H54 (cell line): Measurements from ENCODE around the gene PACSIN3.
"Not testable (repeated sequence)": the region's sequence is repeated elsewhere in the genome, so short reads cannot be mapped to it uniquely, and the experiment has no call there.

Experiments used
- DNase-seq: peaks from one replicate; pipeline ENCODE4 v3.0.0; 2011; ENCODE audit warnings: low spot score, mixed read lengths; ENCODE audit not compliant: insufficient read length
- FAIRE-seq: peaks from 3 replicates; lab custom pipeline; 2011; peaks lifted over from hg19 to GRCh38; lab: Jason Lieb, UNC
- POLR2A ChIP-seq: IDR thresholded peaks from 2 replicates; pipeline ENCODE4 v1.6.1; 2011; ENCODE audit warnings: low read depth, mild to moderate bottlenecking, low read length

Gene PACSIN3

GRCh38 chr11:47208628-47209027 is 22.4 kb upstream of the PACSIN3 start:
- no peak for FAIRE-seq
- DNase-seq, result no peak
- TF ChIP-seq POLR2A, result no peak

GRCh38 chr11:47208008-47208552 is 21.8 kb upstream of the PACSIN3 start:
- DNase-seq, result not testable (repeated sequence)

GRCh38 chr11:47207459-47207858 is 21.2 kb upstream of the PACSIN3 start:
- no peak for FAIRE-seq
- TF ChIP-seq POLR2A, result no peak
- no peak for DNase-seq

More at GRCh38 chr11:47208008-47208552, 21.8 kb upstream of the PACSIN3 start:
- not testable (repeated sequence) for FAIRE-seq

- DNase-seq, FAIRE-seq: not testable (repeated sequence)
Observed at GRCh38 chr11:47206577-47206976, 20.3 kb upstream of the PACSIN3 start.

- TF ChIP-seq POLR2A, result no peak
- DNase-seq (peak; percentile 79), FAIRE-seq (no peak)
Observed at GRCh38 chr11:47204637-47204989, 18.4 kb upstream of the PACSIN3 start.

GRCh38 chr11:47202576-47202975 is 16.3 kb upstream of the PACSIN3 start:
- TF ChIP-seq POLR2A, result no peak
- FAIRE-seq (no peak), DNase-seq (no peak)

- no peak for TF ChIP-seq POLR2A
- DNase-seq, result no peak
- no peak for FAIRE-seq
Observed at GRCh38 chr11:47201015-47201414, 14.8 kb upstream of the PACSIN3 start.

GRCh38 chr11:47198161-47198560 is 11.9 kb upstream of the PACSIN3 start:
- not testable (repeated sequence) for DNase-seq, FAIRE-seq

GRCh38 chr11:47192111-47192510 is 5.9 kb upstream of the PACSIN3 start:
- FAIRE-seq, result no peak
- no peak for DNase-seq
- TF ChIP-seq POLR2A, result no peak

- FAIRE-seq, DNase-seq: not testable (repeated sequence)
Observed at GRCh38 chr11:47191137-47191536, 4.9 kb upstream of the PACSIN3 start.

GRCh38 chr11:47189100-47189834 is 3.0 kb upstream of the PACSIN3 start:
- TF ChIP-seq POLR2A, result no peak
- FAIRE-seq (peak; percentile 71), DNase-seq (peak; percentile 84)

- DNase-seq (no peak), FAIRE-seq (no peak)
- no peak for TF ChIP-seq POLR2A
Observed at GRCh38 chr11:47188259-47188658, 2.0 kb upstream of the PACSIN3 start.

GRCh38 chr11:47187723-47188122 is 1.5 kb upstream of the PACSIN3 start:
- FAIRE-seq (no peak), DNase-seq (no peak)
- TF ChIP-seq POLR2A, result no peak

- DNase-seq (no peak), FAIRE-seq (no peak)
- no peak for TF ChIP-seq POLR2A
Observed at GRCh38 chr11:47186700-47187695, 764 bp upstream of the PACSIN3 start.
